ENCODE data around the gene EPG5.

EPG5 gene

DNA sequence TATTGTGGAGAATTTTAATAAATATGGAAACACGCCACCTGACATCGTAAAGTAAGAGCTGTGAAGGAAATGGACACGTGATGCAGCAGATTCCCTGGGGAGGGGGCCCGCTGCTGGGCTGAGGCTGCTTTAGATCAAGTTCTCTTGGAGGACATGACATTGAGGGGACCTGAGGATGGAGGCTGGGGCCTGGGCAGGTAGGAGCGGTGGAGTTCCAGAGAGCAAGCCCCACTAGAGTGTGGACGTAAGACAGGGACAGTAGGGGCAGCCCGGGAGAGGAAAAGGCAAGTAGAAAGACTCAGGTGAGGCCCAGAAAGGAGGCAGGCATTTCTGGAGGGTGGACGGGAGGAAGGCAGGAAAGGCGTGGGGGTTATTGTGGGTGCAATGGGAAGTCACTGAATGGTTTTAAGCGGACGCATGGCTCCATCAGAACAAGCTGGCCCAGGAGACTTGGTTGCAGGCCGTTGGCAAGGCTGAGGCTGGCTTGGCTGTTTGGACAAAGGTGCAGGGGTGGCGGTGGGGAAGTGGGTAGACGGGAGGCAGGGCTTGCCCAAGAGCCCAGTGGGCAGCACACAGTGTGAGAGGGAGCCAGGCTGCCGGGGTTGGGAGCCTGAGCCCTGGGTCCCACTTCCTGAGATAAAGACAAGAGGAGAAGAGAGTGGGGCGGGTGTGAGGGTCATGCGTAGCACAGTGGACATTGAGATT lies 125.9 kb downstream of the EPG5 start:
- no peak for FAIRE-seq
- TF ChIP-seq TAF1 (IDR thresholded peaks at IDR 0.05; ENCODE audit: borderline replicate concordance, low read depth, low read length) (no peak), POLR2A (IDR thresholded peaks at IDR 0.05; ENCODE audit: low read depth, low read length) (no peak), POLR2AphosphoS5 (IDR thresholded peaks at IDR 0.05; ENCODE audit: low read depth, low read length) (no peak)
- no peak for DNase-seq (ENCODE audit: insufficient read length)

GRCh38 chr18:45839414-45840395 lies 127.4 kb downstream of the EPG5 start:
- DNase-seq (ENCODE audit: insufficient read length) (no peak), FAIRE-seq (no peak)

DNA sequence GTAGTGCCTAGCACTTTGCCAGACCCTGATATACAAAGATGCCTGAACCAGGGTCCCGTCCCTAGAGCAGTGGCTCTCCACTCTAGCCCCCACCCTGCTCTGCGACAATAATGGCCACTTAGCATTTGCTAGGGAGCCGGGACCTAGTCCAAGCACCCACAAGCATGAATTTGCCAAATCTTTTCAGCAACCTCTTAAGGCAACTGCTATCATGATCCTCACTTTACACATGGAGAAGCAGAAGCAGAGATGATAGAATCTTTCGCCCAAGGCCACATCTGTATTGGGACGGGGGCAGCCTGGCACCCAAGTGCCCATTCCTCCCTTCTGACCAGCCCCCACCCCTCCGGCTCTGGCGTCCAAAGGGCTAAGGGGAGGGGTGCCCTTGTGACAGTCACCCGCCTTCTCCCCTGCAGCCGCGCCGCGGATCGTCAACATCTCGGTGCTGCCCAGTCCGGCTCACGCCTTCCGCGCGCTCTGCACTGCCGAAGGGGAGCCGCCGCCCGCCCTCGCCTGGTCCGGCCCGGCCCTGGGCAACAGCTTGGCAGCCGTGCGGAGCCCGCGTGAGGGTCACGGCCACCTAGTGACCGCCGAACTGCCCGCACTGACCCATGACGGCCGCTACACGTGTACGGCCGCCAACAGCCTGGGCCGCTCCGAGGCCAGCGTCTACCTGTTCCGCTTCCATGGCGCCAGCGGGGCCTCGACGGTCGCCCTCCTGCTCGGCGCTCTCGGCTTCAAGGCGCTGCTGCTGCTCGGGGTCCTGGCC lies 128.6 kb downstream of the EPG5 start:
- no peak for FAIRE-seq
- TF ChIP-seq TAF1 (IDR thresholded peaks at IDR 0.05; ENCODE audit: borderline replicate concordance, low read depth, low read length) (no peak), POLR2AphosphoS5 (IDR thresholded peaks at IDR 0.05; ENCODE audit: low read depth, low read length) (no peak), POLR2A (IDR thresholded peaks at IDR 0.05; ENCODE audit: low read depth, low read length) (no peak)
- no peak for DNase-seq (ENCODE audit: insufficient read length)

More at GRCh38 chr18:45839414-45840395, 127.4 kb downstream of the EPG5 start:
- TF ChIP-seq POLR2AphosphoS5 (IDR thresholded peaks at IDR 0.05; ENCODE audit: low read depth, low read length), result no peak
- TF ChIP-seq TAF1 (IDR thresholded peaks at IDR 0.05; ENCODE audit: borderline replicate concordance, low read depth, low read length), result no peak

GRCh38 chr18:45837283-45838070 lies 129.7 kb downstream of the EPG5 start:
- TF ChIP-seq TAF1 (IDR thresholded peaks at IDR 0.05; ENCODE audit: borderline replicate concordance, low read depth, low read length), result no peak
- TF ChIP-seq POLR2A (IDR thresholded peaks at IDR 0.05; ENCODE audit: low read depth, low read length), result no peak
- TF ChIP-seq POLR2AphosphoS5 (IDR thresholded peaks at IDR 0.05; ENCODE audit: low read depth, low read length), result no peak
- FAIRE-seq (no peak), DNase-seq (ENCODE audit: insufficient read length) (no peak)

DNA sequence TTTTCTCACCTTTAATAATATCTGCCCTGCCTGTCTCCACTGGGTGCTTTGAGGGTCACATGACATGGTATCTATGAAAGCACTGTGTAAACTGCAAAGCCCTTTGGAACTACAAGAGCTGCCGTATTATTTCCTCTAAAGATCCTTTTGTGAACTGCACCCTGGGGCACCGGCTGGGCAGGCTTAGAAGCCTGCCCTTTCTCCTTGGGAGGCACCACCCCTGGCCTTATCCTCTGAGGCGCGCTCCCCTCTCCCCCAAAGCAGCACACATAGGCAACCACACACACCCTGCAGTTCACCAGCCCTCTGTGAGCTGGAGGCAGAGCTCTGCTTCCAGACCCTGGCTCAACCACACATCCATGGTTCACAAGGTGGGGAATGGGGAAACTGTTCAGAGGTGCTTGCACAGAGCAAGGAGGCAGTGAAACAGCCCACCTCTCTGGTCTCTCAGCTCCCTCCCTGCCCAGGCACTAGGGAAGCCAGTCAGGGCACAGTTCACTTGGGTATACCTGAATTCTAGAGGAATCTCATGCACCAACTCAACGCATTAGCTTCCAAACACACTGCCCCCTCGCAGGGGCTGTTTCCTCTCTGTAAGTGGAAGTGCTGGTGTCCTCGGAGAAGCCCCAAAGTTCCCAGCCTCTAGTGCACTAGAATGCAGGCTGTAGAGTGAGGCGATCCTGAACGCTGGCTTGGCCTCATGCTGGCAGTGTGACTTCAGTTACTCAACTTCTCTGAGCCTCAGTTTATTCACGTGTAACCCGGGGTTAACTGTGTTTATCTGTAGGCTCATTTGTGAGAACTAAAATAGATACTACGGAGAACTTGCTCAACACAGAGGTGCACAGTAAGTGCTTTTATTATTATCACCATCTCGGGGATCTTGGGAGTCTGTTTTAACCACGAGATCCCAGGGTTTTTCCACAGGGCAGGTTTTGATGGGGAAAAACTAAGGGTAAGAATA lies 130.6 kb downstream of the EPG5 start:
- no peak for DNase-seq (ENCODE audit: insufficient read length)
- TF ChIP-seq POLR2AphosphoS5 (IDR thresholded peaks at IDR 0.05; ENCODE audit: low read depth, low read length) (no peak), TAF1 (IDR thresholded peaks at IDR 0.05; ENCODE audit: borderline replicate concordance, low read depth, low read length) (no peak), POLR2A (IDR thresholded peaks at IDR 0.05; ENCODE audit: low read depth, low read length) (no peak)
- no peak for FAIRE-seq

GRCh38 chr18:45835057-45835636 lies 132.0 kb downstream of the EPG5 start:
- DNase-seq (ENCODE audit: insufficient read length) (no peak), FAIRE-seq (no peak)
- TF ChIP-seq TAF1 (IDR thresholded peaks at IDR 0.05; ENCODE audit: borderline replicate concordance, low read depth, low read length) (no peak), POLR2AphosphoS5 (IDR thresholded peaks at IDR 0.05; ENCODE audit: low read depth, low read length) (no peak), POLR2A (IDR thresholded peaks at IDR 0.05; ENCODE audit: low read depth, low read length) (no peak)

- TF ChIP-seq POLR2AphosphoS5 (IDR thresholded peaks at IDR 0.05; ENCODE audit: low read depth, low read length) (no peak), POLR2A (IDR thresholded peaks at IDR 0.05; ENCODE audit: low read depth, low read length) (no peak)
- FAIRE-seq, result no peak
- no peak for DNase-seq (ENCODE audit: insufficient read length)
Observed at GRCh38 chr18:45834306-45834705, 132.8 kb downstream of the EPG5 start.

GRCh38 chr18:45833846-45834245 lies 133.3 kb downstream of the EPG5 start:
- FAIRE-seq (no peak), DNase-seq (ENCODE audit: insufficient read length) (no peak)
- no peak for TF ChIP-seq TAF1 (IDR thresholded peaks at IDR 0.05; ENCODE audit: borderline replicate concordance, low read depth, low read length)
- no peak for TF ChIP-seq POLR2AphosphoS5 (IDR thresholded peaks at IDR 0.05; ENCODE audit: low read depth, low read length)
- no peak for TF ChIP-seq POLR2A (IDR thresholded peaks at IDR 0.05; ENCODE audit: low read depth, low read length)

GRCh38 chr18:45830917-45831316 lies 136.2 kb downstream of the EPG5 start:
- FAIRE-seq (no peak), DNase-seq (ENCODE audit: insufficient read length) (no peak)
- no peak for TF ChIP-seq POLR2AphosphoS5 (IDR thresholded peaks at IDR 0.05; ENCODE audit: low read depth, low read length)
- no peak for TF ChIP-seq TAF1 (IDR thresholded peaks at IDR 0.05; ENCODE audit: borderline replicate concordance, low read depth, low read length)
- TF ChIP-seq POLR2A (IDR thresholded peaks at IDR 0.05; ENCODE audit: low read depth, low read length), result no peak

Data from GM12892 (cell line).